DND-41 (cell line): ENCODE measurements around the gene DDX17.

Experiments
- CTCF ChIP-seq: IDR thresholded peaks from 2 replicates; pipeline ENCODE4 v1.5.1; 2012; ENCODE audit warnings: borderline replicate concordance, low read length, moderate library complexity, mild to moderate bottlenecking; ENCODE audit not compliant: poor library complexity, severe bottlenecking; ENCODE audit errors: extremely low read depth
- EZH2 ChIP-seq: IDR thresholded peaks from 3 replicates; pipeline ENCODE4 v1.6.1; 2012; ENCODE audit warnings: borderline replicate concordance, low read depth, mild to moderate bottlenecking, moderate library complexity, low read length, inconsistent platforms; ENCODE audit not compliant: severe bottlenecking

- TF ChIP-seq CTCF = no peak
- no peak for TF ChIP-seq EZH2
Measured at GRCh38 chr22:38460426-38460840, 45.7 kb downstream of the DDX17 start.
